AG04449 (cell line): ENCODE measurements around the gene S100A10.
A peak's percentile ranks its signal among the peaks of the same experiment; 100 is the strongest.

Experiments
- CTCF ChIA-PET: fragments of 350-600 bp; formaldehyde crosslinking; extraction: SDS; loops from one replicate; lab custom pipeline; 2021; ENCODE audit warnings: antibody characterized with exemption; lab: Yijun Ruan, JAX
- POLR2A ChIA-PET: fragments of 400-600, 350-600 bp; formaldehyde crosslinking; extraction: SDS; loops from one replicate; lab custom pipeline; 2020; ENCODE audit warnings: antibody characterized with exemption, inconsistent platforms; lab: Yijun Ruan, JAX
- DNase-seq: peaks from one replicate; pipeline ENCODE4 v3.0.0-alpha.2; 2010; ENCODE audit warnings: low read depth, low spot score
- H3K4me3 ChIP-seq: 2 replicates; pipeline ENCODE4 v1.5.1; 2011; ENCODE audit warnings: low read depth, mild to moderate bottlenecking, control low read depth, low read length
- TF ChIP-seq, protein P1 (sequence below): IDR thresholded peaks from one replicate; pipeline ENCODE4 v1.5.1; 2011; ENCODE audit warnings: mild to moderate bottlenecking, moderate library complexity, low read length, control low read depth, inconsistent platforms; ENCODE audit not compliant: insufficient read depth; ENCODE audit errors: missing control alignments

S100A10 gene

DNA sequence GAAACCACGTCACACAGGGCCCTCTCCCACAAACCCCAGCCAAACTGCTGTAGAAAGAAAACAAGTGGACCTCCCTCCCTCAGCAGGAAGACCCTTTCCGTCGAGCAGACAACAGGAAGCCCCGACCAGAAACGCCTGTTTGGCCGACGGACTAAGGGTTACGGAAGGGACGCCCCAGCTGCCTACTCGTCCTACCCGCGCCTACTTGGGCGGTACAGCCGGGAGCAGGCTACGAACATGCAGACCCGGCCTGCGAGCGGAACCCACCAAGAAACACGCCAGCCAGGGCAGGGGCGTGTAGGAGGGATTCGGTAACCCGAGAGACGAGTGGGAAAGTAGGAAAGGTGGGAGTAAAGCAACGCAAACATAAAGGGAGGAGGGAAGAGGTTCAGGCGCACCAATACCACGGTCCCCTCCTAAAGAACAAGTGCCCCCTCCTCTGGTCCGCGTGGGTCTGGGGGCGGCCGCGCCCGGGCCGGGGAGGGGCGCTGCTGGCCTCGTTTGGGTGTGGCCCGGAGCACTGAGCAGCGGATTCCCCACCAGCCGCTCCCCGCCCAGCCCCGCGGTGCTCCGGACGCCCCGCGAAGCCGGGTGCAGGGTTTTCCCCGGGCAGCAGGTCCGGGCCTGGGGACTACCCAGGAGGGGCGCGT lies 450 bp downstream of the S100A10 start:
- TF ChIP-seq, protein P1, sequence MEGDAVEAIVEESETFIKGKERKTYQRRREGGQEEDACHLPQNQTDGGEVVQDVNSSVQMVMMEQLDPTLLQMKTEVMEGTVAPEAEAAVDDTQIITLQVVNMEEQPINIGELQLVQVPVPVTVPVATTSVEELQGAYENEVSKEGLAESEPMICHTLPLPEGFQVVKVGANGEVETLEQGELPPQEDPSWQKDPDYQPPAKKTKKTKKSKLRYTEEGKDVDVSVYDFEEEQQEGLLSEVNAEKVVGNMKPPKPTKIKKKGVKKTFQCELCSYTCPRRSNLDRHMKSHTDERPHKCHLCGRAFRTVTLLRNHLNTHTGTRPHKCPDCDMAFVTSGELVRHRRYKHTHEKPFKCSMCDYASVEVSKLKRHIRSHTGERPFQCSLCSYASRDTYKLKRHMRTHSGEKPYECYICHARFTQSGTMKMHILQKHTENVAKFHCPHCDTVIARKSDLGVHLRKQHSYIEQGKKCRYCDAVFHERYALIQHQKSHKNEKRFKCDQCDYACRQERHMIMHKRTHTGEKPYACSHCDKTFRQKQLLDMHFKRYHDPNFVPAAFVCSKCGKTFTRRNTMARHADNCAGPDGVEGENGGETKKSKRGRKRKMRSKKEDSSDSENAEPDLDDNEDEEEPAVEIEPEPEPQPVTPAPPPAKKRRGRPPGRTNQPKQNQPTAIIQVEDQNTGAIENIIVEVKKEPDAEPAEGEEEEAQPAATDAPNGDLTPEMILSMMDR: no peak
- CTCF ChIA-PET: interaction anchor here (0.6 to 17.4 kb wide), 8 partner anchors 9 to 1516 kb away, joined by 3 to 605 read pairs (median 8); no protein-coding TSS in a partner anchor
- H3K4me3 ChIP-seq: peak overlapping the region; percentile 94
- POLR2A ChIA-PET: interaction anchor here (1.0 to 2.5 kb wide), 5 partner anchors 13 to 57 kb away, joined by 3 to 13 read pairs (median 5); partner anchors contain the start of gene S100A11
- no peak for DNase-seq

DNA sequence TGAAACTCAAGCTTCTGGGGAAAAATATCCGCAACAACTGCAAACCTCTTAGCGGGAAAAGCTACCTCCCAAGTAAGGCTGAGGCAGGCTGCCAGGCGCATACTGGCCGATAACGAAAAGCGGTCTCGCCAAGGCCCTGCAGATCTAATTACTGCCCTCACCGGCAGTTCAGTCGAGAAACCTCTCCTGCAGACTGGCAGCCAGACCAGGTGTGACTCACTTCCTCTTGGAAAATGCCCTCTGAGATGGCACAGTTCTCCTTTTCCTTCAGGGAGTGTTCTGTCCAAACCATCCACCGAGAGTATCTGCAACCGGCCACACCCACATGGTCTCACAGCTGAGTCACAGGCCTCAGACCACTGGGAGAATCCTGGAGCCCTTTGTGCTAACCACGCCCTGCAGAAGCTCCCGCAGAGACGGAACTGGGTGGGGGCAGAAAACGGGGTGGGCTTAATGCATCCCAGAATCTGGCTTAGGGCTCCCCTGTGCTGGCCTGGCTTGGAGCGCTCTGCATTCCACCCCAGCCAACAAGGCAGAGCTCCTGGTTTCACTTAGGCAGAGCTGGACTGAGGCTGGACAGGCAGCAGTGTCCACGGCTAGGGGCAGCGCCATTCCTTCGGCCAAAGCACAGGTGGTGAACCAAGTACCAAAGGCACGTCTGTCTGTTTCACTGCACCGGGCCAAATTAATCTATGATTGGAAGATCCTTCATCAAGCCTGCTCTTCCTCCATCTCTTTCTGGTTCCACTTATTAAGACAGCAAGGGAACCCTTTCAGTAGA lies 1.2 kb downstream of the S100A10 start:
- TF ChIP-seq, protein P1: no peak
- H3K4me3 ChIP-seq: peak overlapping the region; percentile 94
- DNase-seq: no peak
- ChIA-PET CTCF (interaction anchor here (0.6 to 2.9 kb wide), 11 partner anchors 9 to 1517 kb away, joined by 3 to 20 read pairs (median 5); no protein-coding TSS in a partner anchor), POLR2A (interaction anchor here (0.7 to 2.5 kb wide), 7 partner anchors 9 to 57 kb away, joined by 3 to 13 read pairs (median 5); partner anchors contain the start of gene S100A11)

DNA sequence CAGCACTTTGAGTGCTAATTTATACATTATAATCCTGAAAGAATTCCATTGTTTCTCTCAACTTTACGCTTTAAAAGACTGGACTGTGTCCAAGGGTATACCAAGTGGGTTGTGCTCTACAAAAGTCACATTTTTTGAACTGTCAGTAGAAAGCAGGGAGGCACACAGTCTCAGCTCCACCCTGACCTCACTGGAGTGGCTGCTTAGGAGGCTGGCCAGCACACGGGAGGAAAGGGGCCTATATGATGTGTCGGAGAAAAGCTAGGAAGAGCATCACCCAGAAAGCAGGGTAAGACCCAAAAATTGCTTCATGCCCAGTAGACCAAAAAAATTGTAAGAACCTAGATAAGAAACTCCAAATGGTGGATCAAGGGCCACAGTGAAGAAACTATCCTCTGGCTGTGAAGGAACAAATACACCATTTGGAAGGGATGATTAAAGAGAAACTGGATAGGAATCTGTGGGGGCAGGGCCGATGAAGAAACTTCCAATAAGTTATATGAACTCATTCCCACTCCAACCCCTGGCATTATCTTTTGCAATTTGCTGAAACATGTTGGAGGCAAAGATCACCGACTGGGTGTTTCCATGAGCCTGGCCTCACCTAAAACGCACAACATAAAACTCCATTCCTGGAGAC lies 1.9 kb downstream of the S100A10 start:
- ChIA-PET CTCF (interaction anchor here (0.6 to 2.9 kb wide), 12 partner anchors 9 to 103 kb away, joined by 3 to 20 read pairs (median 4); no protein-coding TSS in a partner anchor), POLR2A (interaction anchor here (0.7 to 2.5 kb wide), 5 partner anchors 10 to 50 kb away, joined by 3 to 13 read pairs (median 5); no protein-coding TSS in a partner anchor)
- no peak for DNase-seq
- TF ChIP-seq, protein P1: no peak
- H3K4me3 ChIP-seq: peak overlapping the region; percentile 94

DNA sequence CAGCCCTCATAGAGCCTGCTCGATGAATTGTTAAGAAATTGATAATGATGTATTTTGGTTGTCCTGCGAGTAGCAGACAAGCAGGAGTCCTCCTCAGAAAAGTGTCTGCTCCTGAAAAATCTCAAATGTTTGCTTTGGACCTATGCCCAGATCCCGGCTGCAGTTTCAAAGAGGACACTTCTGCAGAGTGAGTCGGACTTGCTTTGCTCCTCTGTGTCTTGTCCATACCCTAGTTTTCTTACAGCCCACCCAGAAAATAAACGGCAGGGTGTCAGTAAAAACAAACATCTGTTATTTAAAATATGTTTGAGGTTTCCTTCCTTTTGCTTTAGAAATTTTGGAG lies 2.8 kb downstream of the S100A10 start:
- CTCF ChIA-PET: interaction anchor here (1.2 to 12.8 kb wide), 8 partner anchors 8 to 102 kb away, joined by 3 to 120 read pairs (median 8); no protein-coding TSS in a partner anchor
- POLR2A ChIA-PET: no interaction called here
- DNase-seq: no peak
- H3K4me3 ChIP-seq: peak overlapping the region; percentile 24
- TF ChIP-seq, protein P1: no peak

DNA sequence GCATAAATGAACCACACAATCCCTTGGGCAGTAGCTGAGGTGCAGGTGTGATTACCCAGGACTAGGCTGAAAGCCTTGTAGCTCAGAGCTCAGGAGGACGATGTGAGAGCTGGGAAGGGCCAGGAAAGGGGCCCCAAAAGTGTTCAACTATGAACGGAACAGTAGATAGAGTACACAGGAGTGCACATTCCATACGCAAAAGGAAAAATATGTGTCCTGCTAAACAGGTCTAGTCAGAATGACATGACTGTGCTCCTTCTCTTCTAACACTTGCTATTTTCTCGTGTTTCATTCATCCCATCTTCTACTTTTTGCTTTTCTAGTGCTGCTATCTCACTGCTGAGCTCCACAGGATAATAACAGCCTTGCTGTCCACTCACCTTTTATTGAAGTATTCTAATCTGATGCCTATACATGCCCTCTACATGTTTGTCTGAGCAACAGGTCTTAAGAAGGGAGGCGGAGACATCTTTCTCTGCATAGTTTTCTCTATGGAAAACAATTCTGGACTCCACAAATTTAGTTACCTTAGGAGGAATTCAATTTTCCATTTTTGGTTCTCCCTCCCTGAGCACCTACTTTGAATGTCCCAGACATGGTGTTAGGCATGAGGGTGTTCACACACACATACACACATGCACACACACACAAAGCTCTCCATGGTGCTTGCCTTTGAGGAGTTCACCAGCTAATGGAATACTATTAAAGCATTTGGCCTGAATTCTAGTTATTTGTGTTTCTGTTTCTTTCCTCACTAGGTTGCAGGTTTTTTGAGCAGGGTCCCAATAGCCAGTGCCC lies 3.4 kb downstream of the S100A10 start:
- peak overlapping the region; percentile 24 for H3K4me3 ChIP-seq
- DNase-seq: no peak
- ChIA-PET CTCF (interaction anchor here (0.9 to 12.8 kb wide), 6 partner anchors 10 to 102 kb away, joined by 3 to 120 read pairs (median 6); no protein-coding TSS in a partner anchor), POLR2A (interaction anchor here (0.6 to 1.1 kb wide), 6 partner anchors 10 to 81 kb away, joined by 3 to 4 read pairs (median 4); partner anchors contain the start of genes S100A11 and THEM4)
- TF ChIP-seq, protein P1: no peak
